HEK293 (cell line): ENCODE results near the gene TET3.
A peak's percentile ranks its signal among the peaks of the same experiment; 100 is the strongest.

Experiments used
- CTCF ChIP-seq: fragments of 450-650 bp; formaldehyde crosslinking; IDR thresholded peaks from 2 replicates; pipeline ENCODE4 v1.5.1; 2016; ENCODE audit warnings: missing biosample characterization, missing genetic modification characterization
- GLI4 ChIP-seq: fragments of 450-650 bp; formaldehyde crosslinking; IDR thresholded peaks from 2 replicates; pipeline ENCODE4 v1.5.1; 2016; ENCODE audit warnings: missing biosample characterization, missing genetic modification characterization
- GLIS2 ChIP-seq: fragments of 450-650 bp; formaldehyde crosslinking; IDR thresholded peaks from 2 replicates; pipeline ENCODE4 v1.5.1; 2016; ENCODE audit warnings: missing biosample characterization, missing genetic modification characterization
- HOXC10 ChIP-seq: sonication (generic); formaldehyde crosslinking; IDR thresholded peaks from 2 replicates; pipeline ENCODE4 v1.8.1; 2023; ENCODE audit warnings: mild to moderate bottlenecking, missing genetic modification reagents
- IKZF3 ChIP-seq: fragments of 450-650 bp; IDR thresholded peaks from 2 replicates; pipeline ENCODE4 v1.5.0; 2018; ENCODE audit warnings: missing biosample characterization, mild to moderate bottlenecking, missing genetic modification characterization, moderate library complexity
- KLF1 ChIP-seq: fragments of 450-650 bp; formaldehyde crosslinking; IDR thresholded peaks from 2 replicates; pipeline ENCODE4 v1.5.1; 2016; ENCODE audit warnings: missing biosample characterization, missing genetic modification characterization
- KLF8 ChIP-seq: fragments of 450-650 bp; formaldehyde crosslinking; IDR thresholded peaks from 2 replicates; pipeline ENCODE4 v1.5.1; 2016; ENCODE audit warnings: missing biosample characterization, missing genetic modification characterization
- PRDM1 ChIP-seq: fragments of 450-650 bp; formaldehyde crosslinking; IDR thresholded peaks from 2 replicates; pipeline ENCODE4; 2016; ENCODE audit warnings: missing biosample characterization, missing genetic modification characterization
- REST ChIP-seq: fragments of 450-650 bp; formaldehyde crosslinking; IDR thresholded peaks from 2 replicates; pipeline ENCODE4 v1.5.1; 2016; ENCODE audit warnings: missing biosample characterization, missing genetic modification characterization
- SP2 ChIP-seq: fragments of 450-650 bp; formaldehyde crosslinking; IDR thresholded peaks from 2 replicates; pipeline ENCODE4 v1.5.1; 2016; ENCODE audit warnings: missing biosample characterization, missing genetic modification characterization
- SP3 ChIP-seq: fragments of 450-650 bp; formaldehyde crosslinking; IDR thresholded peaks from 2 replicates; pipeline ENCODE4 v1.5.1; 2016; ENCODE audit warnings: missing biosample characterization, missing genetic modification characterization
- ZBTB17 ChIP-seq: fragments of 450-650 bp; formaldehyde crosslinking; IDR thresholded peaks from 2 replicates; pipeline ENCODE4 v1.5.1; 2016; ENCODE audit warnings: missing biosample characterization, missing genetic modification characterization
- ZBTB26 ChIP-seq: fragments of 450-650 bp; formaldehyde crosslinking; optimal IDR thresholded peaks from 2 replicates; pipeline ENCODE3; 2016; ENCODE audit warnings: missing biosample characterization, mild to moderate bottlenecking, missing genetic modification characterization
- ZFP69B ChIP-seq: fragments of 450-650 bp; formaldehyde crosslinking; IDR thresholded peaks from 2 replicates; pipeline ENCODE4 v1.5.1; 2016; ENCODE audit warnings: missing biosample characterization, missing genetic modification characterization
- ZNF10 ChIP-seq: fragments of 450-650 bp; formaldehyde crosslinking; IDR thresholded peaks from 2 replicates; pipeline ENCODE4 v1.5.1; 2017; ENCODE audit warnings: missing biosample characterization, missing genetic modification characterization
- ZNF341 ChIP-seq: fragments of 450-650 bp; formaldehyde crosslinking; IDR thresholded peaks from 2 replicates; pipeline ENCODE4; 2016; ENCODE audit warnings: low read depth, missing biosample characterization, missing genetic modification characterization
- ZNF404 ChIP-seq: fragments of 450-650 bp; formaldehyde crosslinking; IDR thresholded peaks from 2 replicates; pipeline ENCODE4 v1.5.1; 2017; ENCODE audit warnings: missing biosample characterization, missing genetic modification characterization
- ZNF423 ChIP-seq: fragments of 450-650 bp; formaldehyde crosslinking; IDR thresholded peaks from 2 replicates; pipeline ENCODE4 v1.5.1; 2016; ENCODE audit warnings: missing biosample characterization, missing genetic modification characterization
- ZNF449 ChIP-seq: fragments of 450-650 bp; formaldehyde crosslinking; IDR thresholded peaks from 2 replicates; pipeline ENCODE4 v1.5.1; 2017; ENCODE audit warnings: missing biosample characterization, mild to moderate bottlenecking, missing genetic modification characterization, moderate library complexity
- ZNF626 ChIP-seq: fragments of 450-650 bp; sonication (Bioruptor Pico); formaldehyde crosslinking; IDR thresholded peaks from 2 replicates; pipeline ENCODE4 v1.5.1; 2018; ENCODE audit warnings: missing biosample characterization, missing genetic modification characterization, inconsistent platforms
- ZNF692 ChIP-seq: fragments of 450-650 bp; formaldehyde crosslinking; IDR thresholded peaks from 2 replicates; pipeline ENCODE4 v1.5.1; 2016; ENCODE audit warnings: missing biosample characterization, missing genetic modification characterization
- ZNF747 ChIP-seq: fragments of 450-650 bp; formaldehyde crosslinking; IDR thresholded peaks from 2 replicates; pipeline ENCODE4 v1.5.1; 2016; ENCODE audit warnings: missing biosample characterization, missing genetic modification characterization
- TF ChIP-seq, protein P1 (sequence below): fragments of 450-650 bp; formaldehyde crosslinking; conservative IDR thresholded peaks from 2 replicates; pipeline ENCODE4 v1.5.1; 2016; ENCODE audit warnings: low read depth, missing biosample characterization, missing genetic modification characterization
- TF ChIP-seq, protein P2 (sequence below): fragments of 450-650 bp; formaldehyde crosslinking; IDR thresholded peaks from 2 replicates; pipeline ENCODE4 v1.5.1; 2016; ENCODE audit warnings: missing biosample characterization, missing genetic modification characterization

TET3 gene

DNA sequence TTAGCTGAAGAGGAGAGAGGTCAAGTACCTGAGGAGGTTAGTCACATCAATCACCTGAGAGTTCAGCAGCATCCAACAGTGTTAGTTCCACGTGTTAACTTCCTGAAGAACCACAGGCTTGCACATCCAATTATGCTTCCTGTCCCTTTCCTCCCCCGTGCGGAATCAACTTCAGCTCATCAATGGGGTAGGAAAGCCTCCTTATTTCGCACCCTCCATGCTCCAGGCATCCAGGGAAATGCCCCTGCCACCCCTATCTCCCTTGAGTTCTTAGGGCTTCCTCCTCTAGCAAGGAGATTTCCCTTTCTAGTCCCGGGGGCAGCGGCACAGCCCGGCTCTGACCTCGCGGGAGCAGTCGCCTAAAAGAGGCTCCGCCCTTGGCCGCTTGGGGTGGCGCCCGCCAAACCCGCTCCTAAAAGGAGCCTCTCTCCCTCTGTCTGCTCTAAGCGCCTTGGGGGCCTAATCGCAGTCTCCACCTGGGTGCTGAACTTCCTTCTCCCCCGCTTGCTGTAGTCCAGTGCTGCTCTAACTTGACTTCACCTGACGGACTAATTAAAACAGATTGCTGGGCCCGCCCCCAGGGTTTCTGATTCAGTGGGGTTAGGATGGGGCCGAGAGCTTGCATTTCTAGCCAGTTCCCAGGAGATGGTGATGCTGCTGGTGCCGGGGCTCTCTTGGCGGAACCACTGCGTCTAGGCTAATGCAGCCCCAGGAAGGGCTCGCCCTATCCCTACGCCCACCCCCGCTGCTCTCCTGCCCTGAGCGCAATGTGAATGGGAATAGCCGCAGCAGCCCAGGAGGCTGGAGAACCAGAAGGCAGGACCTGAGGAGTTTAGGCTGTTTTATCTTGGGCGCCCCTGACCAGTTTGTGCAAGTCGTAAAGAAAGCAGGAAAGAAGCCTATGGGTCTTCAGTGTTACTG lies 3.4 kb upstream of the TET3 start (continued):
- TF ChIP-seq ZNF449 (no peak), SP2 (peak; percentile 58), ZNF10 (tag by site-specific recombination) (0 out of 2 replicates have a peak, but pooled peaks have one; percentile 14), KLF1 (0 out of 2 replicates have a peak, but pooled peaks have one; percentile 41), SP3 (peak; percentile 61), KLF8 (tag by site-specific recombination) (peak; percentile 28; the same call in 1 of the 2 replicates), CTCF (tag by site-specific recombination) (peak; percentile 63; the same call in 1 of the 2 replicates), ZNF626 (tag by site-specific recombination) (no peak), ZNF404 (no peak), PRDM1 (0 out of 2 replicates have a peak, but pooled peaks have one; percentile 15), GLI4 (no peak), ZNF341 (tag by site-specific recombination) (peak; percentile 73), ZBTB26 (tag by site-specific recombination) (peak; percentile 24), ZNF747 (tag by site-specific recombination) (no peak), ZNF692 (tag by site-specific recombination) (0 out of 2 replicates have a peak, but pooled peaks have one; percentile 2), ZBTB17 (tag by site-specific recombination) (0 out of 2 replicates have a peak, but pooled peaks have one; percentile 19), REST (tag by site-specific recombination) (peak; percentile 25; the same call in 1 of the 2 replicates), IKZF3 (tag by site-specific recombination) (peak; percentile 54), ZNF423 (tag by site-specific recombination) (0 out of 2 replicates have a peak, but pooled peaks have one; percentile 46), ZFP69B (tag by site-specific recombination) (no peak), GLIS2 (tag by site-specific recombination) (peak; percentile 75), HOXC10 (CRISPR knock-in tag) (no peak)
- TF ChIP-seq, protein P1, sequence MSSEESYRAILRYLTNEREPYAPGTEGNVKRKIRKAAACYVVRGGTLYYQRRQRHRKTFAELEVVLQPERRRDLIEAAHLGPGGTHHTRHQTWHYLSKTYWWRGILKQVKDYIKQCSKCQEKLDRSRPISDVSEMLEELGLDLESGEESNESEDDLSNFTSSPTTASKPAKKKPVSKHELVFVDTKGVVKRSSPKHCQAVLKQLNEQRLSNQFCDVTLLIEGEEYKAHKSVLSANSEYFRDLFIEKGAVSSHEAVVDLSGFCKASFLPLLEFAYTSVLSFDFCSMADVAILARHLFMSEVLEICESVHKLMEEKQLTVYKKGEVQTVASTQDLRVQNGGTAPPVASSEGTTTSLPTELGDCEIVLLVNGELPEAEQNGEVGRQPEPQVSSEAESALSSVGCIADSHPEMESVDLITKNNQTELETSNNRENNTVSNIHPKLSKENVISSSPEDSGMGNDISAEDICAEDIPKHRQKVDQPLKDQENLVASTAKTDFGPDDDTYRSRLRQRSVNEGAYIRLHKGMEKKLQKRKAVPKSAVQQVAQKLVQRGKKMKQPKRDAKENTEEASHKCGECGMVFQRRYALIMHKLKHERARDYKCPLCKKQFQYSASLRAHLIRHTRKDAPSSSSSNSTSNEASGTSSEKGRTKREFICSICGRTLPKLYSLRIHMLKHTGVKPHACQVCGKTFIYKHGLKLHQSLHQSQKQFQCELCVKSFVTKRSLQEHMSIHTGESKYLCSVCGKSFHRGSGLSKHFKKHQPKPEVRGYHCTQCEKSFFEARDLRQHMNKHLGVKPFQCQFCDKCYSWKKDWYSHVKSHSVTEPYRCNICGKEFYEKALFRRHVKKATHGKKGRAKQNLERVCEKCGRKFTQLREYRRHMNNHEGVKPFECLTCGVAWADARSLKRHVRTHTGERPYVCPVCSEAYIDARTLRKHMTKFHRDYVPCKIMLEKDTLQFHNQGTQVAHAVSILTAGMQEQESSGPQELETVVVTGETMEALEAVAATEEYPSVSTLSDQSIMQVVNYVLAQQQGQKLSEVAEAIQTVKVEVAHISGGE (tag by site-specific recombination), result 0 out of 2 replicates have a peak, but pooled peaks have one; percentile 19
- TF ChIP-seq, protein P2, sequence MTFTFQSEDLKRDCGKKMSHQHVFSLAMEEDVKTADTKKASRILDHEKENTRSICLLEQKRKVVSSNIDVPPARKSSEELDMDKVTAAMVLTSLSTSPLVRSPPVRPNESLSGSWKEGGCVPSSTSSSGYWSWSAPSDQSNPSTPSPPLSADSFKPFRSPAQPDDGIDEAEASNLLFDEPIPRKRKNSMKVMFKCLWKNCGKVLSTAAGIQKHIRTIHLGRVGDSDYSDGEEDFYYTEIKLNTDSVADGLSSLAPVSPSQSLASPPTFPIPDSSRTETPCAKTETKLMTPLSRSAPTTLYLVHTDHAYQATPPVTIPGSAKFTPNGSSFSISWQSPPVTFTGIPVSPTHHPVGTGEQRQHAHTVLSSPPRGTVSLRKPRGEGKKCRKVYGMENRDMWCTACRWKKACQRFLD (tag by site-specific recombination), result no peak
